CD4-positive, alpha-beta T cell treated with Interleukin-12 subunit alpha and Interleukin-12 subunit beta, for 1 hour (primary cell): ENCODE results near the gene SNRPB2.

ENCODE experiments used
- DNase-seq: peaks from one replicate; pipeline ENCODE4 v3.0.0-alpha.2; 2020

Gene SNRPB2

DNA sequence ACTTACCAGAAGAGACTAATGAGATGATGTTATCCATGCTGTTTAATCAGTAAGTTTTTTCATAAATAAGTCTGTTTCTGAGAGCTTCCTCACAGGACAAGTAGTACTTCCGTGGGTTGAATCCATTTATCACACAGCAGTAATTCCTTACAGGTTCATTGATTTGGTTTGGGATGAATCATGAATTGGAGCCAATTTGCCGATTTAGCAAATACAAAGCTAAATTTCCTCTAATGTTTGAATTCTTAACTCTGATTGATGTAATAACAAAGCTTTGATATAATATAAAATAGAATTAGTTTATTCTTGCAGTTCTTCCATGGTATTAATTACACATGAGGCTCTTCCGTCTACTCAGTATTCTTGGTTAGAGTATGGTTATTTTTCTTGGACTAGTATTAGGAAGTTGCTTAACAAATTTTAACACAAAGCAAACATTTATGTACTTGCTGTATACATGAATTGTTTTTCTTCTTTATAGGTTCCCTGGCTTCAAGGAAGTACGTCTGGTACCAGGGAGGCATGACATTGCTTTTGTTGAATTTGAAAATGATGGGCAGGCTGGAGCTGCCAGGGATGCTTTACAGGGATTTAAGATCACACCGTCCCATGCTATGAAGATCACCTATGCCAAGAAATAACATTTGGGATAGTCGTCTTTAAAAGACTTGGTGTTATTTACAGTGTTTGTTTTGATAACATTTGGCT is 10.7 kb downstream of the SNRPB2 start:
- no peak for DNase-seq

DNA sequence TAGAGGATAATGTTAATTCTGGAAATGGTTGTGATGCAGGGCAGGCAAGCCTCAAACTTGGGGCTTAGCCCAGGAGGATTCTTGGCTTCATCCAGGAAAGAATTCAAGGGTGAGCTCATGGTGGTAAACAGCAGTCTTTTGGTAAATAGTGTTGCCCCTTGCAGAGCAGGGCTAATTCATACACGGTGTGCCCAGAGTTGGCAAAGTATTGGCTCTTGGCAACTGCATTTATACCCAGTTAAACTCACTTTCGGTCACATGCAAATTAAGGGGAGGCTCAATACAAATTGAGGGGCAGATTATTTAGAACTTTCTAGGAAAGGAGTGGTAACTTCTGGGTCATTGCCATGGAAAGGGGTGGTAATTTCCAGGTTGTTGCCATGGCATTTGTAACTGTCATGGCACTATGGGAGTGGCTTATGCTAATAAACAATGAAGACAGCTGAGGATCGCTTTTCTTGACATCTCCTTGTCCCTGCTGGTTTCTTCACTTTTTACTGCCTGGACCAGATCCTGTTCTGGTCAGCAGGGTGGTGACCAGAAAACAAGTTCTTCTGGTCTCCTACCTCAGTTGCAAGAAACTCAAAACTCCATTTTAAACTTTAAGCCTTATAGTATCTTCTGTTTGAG is 14.5 kb downstream of the SNRPB2 start:
- no peak for DNase-seq

DNA sequence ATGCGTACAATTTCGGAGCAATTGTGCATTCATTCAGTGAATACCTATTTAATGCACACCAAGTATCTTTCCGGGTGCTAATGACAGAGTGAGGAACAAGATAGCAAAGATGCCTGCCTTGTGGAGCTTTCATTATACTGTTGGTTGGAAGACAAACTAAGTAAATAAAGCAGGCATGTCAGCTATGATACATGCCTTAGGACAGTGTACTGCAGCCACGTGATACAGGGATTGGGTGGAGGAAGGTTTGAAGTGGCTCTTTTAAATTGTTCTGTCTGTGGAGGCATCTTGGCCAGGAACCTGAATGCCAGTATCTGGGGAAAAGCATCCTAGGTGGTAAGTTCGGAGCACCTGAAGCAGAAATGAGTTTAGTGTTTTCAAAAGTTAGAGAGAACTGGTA is 15.4 kb downstream of the SNRPB2 start:
- no peak for DNase-seq

DNA sequence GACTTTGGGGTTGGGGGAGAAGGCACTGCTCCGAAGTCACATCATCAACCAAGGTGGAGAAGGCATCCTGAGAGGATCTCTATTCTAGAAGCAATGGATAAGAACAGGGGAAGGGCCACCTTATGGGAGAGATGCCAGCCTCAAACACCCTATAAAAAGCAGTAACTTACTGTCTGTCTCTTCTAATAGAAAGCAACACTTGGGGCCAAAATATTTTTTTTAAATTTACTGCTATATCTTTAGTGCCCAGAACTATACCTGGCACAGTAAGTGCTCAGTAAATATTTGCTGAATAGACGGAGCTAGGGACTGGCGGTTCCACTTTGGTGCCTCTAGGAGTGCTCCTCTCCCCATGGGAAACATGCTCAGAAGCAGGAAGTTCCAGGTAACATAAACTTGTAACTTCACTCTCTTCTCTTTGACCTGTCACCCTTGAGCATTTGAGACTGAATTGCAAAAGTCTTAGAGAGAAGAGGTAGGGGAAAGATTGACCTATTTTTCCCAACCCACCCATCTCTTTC is 17.5 kb downstream of the SNRPB2 start:
- DNase-seq: no peak

DNA sequence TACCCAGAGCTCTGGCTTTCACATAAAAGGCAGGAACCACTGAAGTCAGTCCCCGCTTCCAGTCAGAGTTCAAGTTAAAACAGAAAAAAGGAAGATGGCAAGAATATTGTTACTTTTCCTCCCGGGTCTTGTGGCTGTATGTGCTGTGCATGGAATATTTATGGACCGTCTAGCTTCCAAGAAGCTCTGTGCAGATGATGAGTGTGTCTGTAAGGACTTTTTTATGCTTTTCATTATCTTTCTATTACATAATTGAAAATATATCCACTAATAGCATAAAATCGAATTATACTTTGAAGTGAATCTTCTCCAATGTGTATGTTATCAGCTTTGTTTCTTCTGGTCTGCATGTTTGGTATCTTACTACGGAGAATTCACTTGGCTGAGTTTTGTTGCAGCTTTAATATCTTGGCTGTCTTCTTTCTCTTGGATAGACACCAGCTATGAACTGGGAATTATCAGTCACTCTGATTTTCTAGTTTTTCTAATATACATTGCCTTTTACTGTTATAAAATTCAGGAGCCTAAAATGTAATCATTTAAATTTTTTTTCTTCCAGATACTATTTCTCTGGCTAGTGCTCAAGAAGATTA is 18.6 kb downstream of the SNRPB2 start, which contains the start of gene OTOR:
OTOR (plus strand) TSS at position 51 of the 593 bp plus-strand sequence; CDS start at position 95, 44 bp downstream.
- no peak for DNase-seq

DNA sequence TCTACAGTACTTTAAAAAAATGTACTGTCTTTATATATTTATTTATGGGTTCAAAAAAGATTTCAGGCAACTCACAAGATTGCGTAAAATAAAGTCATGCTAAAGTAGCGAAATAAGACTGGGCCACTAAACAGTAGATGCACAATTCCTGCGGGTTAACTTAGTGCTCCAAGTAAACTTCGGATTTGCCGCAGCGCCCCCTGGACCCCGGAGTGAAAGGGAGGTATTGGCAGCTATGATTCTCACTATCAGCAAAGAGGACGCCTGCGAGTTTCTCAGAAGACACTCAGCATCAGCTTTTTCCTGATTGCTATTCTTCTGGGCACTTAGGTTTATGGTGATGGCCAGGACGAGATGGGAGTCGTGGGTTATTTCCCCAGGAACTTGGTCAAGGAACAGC is 19.7 kb downstream of the SNRPB2 start:
- DNase-seq: no peak

DNA sequence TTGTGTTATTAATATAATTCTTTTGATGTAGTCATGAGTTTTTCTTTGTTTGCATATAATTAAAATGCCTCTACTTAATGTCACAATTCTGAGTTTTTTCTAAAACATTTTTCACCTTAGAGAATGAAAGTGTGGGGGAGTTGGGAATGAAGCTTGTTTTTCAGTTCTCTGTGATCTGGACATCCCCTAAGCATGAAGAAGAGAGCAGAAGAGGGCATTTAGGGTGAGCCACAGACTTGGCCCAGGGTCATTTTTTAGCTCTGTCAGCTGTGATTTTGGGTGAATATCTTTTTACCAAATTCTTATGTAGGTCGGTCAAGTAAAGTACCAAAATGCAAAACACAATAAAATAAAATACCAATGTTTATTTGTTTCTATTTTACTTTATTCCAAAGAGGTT is 22.3 kb downstream of the SNRPB2 start:
- no peak for DNase-seq

DNA sequence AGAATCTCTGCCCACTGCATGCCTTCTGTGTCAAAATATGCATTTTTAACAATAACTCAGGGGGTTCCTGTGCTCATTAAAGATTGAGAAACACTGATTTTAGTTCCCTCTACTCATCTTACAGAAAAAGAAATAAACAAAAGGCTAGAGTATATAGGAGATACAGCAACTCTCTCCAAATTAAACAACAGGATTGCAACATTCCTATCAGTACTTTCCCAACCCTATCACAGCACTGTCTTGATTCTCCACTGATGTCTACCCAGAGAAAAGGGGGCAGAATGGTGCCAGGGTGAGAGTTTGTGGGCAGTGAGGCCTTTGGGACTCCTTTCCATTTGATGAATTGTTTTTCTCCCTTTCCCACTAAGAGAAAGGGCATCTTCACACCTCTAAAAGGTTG is 23.1 kb downstream of the SNRPB2 start:
- DNase-seq: no peak

DNA sequence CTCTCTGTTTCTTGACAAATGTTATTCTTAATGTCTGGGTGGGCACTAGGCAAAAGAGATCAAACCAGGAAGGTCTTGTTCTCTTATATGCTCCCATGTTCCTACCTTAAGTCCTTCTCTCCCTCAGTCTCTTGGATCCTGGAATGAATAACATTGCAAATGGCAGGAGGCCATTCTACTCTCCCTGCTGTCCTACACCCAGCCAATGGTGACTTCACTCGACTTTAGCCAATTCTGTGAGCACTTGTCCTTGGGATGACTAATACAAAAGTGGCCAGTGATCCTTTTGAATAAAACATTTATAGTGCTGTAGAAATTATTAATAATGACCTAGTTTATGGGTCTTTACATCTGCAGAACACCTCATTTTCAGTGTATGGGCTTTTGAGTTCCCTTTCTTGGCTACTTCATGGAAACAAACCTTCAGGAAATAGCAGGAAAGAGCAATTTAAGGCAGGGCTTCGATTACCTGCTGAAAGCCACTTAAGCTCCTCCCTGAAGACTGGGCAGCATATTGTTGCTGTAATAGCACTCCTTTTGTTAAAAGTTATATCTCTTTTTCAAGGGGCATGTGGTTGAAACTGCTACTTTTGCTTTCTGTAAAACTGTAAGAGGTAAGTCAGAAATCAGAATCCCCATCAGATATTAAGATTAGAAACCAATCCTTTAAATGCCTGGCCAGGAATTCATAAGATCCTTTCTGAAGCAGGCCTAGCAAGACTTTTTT is 28.8 kb downstream of the SNRPB2 start:
- DNase-seq: no peak

DNA sequence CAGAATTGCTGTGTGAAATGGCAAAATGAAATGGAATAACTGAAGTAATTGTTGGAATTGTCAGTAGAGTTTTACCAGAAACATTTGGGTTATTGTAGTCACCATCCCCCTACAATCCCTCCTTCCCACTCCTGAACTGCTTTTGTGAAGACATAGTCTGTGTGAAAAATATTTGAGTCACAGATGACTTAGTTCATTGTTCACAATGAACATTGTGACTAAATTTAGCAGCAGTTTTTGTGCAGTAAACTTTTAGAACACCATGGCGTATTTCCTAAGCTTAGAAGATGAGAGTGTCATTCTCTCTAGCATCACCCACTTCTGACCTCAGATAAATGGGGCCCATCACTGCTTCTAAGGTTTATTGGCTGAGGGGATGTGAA is 29.3 kb downstream of the SNRPB2 start:
- no peak for DNase-seq

DNA sequence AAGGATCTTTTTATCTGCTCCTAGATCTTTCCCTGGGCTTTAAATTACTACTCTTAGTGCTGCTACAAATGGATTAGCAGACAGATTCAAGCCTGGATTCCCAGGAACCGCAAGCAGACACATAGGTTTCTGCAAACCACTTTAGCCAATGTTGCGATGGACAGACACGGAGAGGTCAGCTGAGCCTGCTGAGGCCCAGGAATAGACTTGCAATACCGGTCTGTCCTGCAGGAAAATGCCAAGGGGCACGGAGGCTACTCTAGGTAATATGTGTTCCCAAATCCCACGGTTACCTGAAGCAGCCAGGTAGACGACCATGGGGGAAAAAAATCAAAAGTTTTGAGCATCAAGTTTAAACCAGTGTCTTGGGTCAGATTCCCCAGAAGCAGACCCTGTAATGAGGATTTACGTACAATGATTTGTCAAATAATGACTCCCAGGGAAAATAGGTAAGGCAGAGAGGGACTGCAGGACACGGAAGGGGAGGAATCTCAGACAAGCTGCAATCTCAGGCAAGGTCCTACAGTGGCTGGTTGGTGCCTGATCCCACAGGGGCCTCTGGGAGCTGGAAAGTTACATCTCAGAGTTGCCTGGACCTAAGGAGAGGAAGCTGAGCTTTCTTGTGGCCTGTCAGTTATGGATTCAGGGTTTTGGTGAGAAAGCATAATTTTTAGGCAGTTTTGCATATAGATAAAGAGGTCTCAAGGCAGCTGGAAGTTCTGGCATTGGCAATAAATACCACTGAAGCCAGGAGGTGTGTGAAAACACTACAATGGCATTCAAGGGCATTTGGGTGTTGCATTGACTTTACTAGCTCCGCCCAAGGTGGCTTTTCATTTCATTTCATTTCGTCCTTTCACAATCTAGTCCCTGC is 30.8 kb downstream of the SNRPB2 start:
- no peak for DNase-seq

DNA sequence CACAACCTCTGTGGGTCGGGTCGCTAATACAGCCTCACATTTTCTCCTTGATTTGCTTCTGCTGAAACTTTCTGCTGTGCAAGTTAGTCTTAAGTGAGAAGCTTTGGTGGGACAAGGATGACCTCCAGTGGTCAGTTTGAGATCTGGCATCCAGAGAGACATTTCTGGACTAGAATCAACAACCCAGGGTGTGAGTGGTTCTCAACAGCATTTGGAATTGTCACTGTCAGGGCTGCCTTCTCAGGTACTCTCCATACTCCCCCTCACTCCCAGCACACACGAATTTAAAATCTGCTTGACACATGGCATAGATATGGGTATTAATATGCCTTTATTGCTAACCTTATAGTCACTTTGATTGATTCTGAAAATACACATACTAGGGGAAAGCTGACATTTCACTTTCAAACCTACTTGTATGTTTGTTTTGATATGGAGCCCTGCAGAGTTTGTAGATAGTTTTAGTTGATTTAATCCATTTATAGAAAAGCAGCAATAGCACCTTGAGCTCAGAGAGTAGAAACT is 31.5 kb downstream of the SNRPB2 start:
- DNase-seq: peak; percentile 60

DNA sequence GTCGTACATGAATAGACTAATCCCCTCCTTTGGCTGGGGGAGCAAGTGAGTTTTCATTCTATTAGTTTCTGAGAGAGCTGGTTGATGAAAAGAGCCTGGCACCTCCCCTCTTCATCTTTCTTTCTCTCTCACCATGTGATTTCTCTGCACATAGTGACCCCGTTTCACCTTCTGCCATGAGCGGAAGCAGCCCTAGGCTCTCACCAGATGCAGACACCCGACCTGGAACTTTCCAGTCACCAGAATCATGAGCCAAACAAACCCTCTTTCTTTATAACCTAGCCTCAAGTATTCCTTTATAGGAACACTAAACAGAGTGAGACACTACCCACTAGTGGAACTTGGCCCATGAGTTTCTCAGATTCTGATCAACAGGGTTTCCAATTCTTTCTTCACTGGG is 34.7 kb downstream of the SNRPB2 start:
- no peak for DNase-seq

DNA sequence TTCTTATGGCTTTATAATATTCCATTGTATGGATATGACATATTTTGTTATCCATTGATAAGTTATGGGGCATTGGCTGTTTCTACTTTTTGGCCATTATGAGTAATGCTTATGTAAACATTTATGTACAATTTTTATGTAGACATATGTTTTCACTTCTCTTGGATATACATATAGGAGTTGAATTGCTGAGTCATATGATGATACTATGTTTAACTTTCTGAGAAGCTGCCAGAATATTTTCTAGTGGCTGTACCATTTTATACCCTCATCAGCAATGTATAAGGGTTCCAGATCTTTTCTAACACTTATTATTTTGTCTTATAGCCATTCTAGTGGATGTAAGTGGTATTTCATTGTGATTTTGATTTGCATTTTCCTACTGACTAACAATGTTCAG is 41.4 kb downstream of the SNRPB2 start:
- DNase-seq: no peak

DNA sequence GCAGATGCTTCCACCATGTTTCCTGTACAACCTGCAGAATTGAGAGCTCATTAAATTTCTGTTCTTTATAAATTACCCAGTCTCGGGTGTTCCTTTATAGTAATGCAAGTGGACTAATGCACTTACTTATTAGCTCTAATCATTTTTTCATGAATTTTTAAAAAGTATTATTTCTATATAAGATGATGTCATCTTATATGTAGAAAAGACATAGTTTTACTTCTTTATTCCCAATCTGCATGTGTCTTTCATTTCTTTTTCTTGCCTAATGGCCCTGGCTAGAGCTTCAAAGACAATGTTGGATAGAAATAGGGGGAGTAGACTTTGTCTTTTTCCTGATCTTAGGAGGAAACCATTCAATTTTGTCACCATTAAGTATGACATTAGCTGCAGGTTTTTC is 46.1 kb downstream of the SNRPB2 start:
- no peak for DNase-seq

DNA sequence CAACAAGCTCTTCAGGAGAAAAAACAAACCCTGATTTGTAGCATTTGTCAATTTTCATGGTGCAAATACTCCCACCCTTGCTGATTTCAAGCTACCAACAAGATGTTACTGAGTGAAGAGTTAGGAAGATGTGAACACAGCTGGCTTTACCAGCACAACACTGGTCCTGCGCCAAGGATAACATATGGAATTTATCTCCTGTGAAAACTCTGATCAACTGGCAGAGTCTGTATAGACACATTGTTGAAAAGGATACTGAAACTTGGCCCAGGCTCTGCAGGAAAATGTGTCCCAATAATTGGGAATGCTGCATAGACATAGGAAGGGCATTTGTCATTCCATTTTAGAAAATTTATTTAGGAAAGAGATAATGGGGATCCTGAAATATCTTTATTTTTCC is 47.3 kb downstream of the SNRPB2 start:
- DNase-seq: no peak

DNA sequence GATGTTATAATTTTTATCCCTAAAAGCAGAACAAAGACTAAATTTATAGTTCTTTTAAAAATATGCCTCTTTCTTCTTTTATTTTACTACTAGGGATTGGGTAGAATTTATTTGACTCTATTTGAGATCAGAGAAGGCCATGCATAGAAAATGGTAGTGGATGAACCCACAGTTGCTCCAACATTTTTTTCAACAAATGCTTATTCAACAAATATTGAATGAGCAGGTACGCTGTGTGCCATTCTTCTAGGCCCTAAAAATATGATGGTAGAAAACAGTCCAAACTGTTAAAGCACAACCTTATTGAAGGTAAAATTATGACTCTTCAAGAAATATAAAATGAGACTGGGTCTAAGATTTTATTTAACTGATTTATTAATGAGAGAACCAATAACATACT is 48.3 kb downstream of the SNRPB2 start:
- DNase-seq: no peak

DNA sequence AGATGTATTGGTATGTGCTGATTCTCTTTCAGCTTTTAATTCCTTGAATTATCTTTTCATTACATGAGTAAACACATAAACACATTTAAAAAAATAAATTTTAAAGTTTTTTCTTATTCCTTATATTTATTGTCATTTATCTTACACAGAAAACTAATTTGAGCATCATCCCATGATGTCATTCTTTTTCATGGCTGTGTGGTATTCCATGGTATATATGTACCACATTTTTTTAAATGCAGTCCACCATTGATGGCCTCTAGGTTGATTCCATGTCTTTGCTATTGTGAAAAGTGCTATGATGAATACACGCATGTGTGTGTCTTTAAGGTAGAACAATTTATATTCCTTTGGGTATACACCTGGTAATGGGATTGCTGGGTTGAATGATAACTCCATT is 51.7 kb downstream of the SNRPB2 start:
- no peak for DNase-seq

DNA sequence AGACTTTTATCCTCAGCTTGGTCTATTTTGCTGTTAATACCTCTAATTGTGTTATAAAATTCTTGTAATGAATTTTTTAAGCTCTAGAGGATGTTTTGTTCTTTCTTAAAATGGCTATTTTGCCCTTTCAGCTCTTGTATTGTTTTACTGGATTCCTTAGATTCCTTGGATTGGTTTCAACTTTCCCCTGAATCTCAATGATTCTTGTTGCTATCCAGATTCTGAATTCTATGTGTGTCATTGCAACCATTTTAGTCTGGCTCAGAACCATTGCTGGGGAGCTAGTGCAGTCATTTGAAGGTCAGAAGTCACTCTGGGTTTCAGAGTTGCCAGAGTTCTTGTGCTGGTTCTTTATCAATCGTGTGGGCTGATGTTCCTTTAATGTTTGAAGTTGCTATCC is 55.4 kb downstream of the SNRPB2 start:
- no peak for DNase-seq
